WERI-Rb-1 (cell line): ENCODE data around the gene ALDH5A1.

Experiments
- DNase-seq: peaks from one replicate; pipeline ENCODE4 v3.0.0-alpha.2; 2020
- H3K27ac ChIP-seq: fragments of 250-450 bp; sonication (Bioruptor Pico); 2 replicates; pipeline ENCODE4 v1.5.1; 2020; ENCODE audit warnings: mild to moderate bottlenecking, moderate library complexity
- H3K27me3 ChIP-seq: fragments of 250-450 bp; sonication (Bioruptor Pico); 2 replicates; pipeline ENCODE4 v1.5.1; 2021; ENCODE audit warnings: mild to moderate bottlenecking, low read depth, moderate library complexity; ENCODE audit not compliant: insufficient read depth, severe bottlenecking
- H3K36me3 ChIP-seq: fragments of 250-450 bp; sonication (Bioruptor Pico); 2 replicates; pipeline ENCODE4 v1.5.1; 2020; ENCODE audit warnings: mild to moderate bottlenecking, moderate library complexity
- H3K4me3 ChIP-seq: 2 replicates; pipeline ENCODE4 v1.5.1; 2011; ENCODE audit warnings: low read depth, mild to moderate bottlenecking, control low read depth, low read length
- H3K9me3 ChIP-seq: fragments of 250-450 bp; sonication (Bioruptor Pico); 2 replicates; pipeline ENCODE4 v1.5.1; 2021; ENCODE audit warnings: mild to moderate bottlenecking, moderate library complexity; ENCODE audit not compliant: severe bottlenecking
- TF ChIP-seq, protein P1 (sequence below): IDR thresholded peaks from 2 replicates; pipeline ENCODE4 v1.5.1; 2011; ENCODE audit warnings: low read depth, mild to moderate bottlenecking, control low read depth, inconsistent platforms, low read length

The ALDH5A1 gene

DNA sequence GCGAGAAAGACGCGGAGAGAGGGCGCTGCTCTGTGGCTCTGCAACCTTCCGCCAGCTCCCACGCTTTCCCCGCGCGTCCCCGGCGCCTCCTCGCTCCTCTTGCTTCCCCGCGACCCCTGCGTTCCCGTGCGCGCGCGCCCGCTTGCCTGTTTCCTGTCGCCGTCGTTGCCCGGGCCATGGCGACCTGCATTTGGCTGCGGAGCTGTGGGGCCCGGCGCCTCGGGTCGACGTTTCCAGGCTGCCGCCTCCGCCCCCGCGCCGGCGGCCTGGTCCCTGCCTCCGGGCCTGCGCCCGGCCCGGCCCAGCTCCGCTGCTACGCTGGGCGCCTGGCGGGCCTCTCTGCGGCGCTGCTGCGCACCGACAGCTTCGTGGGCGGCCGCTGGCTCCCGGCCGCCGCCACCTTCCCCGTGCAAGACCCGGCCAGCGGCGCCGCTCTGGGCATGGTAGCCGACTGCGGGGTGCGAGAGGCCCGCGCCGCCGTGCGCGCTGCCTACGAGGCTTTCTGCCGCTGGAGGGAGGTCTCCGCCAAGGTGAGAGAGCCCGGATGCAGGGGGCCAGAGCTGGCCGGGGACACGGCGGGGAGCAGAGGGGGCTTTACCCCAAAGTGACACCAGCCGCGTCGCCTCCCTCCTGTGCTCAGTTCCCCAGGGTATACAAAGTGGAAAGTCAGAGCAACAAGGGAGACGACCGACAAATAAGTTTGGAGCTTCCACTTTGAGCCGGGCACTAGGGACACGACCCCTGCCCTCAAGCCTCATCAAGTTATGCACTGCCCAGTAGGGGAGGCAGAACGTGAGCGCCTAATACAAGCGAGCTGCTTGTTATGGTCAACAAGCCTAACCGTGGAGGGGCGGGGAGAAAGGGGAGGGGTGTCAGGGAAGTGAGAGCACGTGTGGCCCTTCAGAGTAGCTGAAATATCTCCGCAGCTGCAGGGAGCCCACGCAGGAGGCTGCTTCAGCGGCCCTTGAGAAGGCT, at the start of gene ALDH5A1:
ALDH5A1 (plus strand) TSS at position 149 of the 975 bp plus-strand sequence; CDS start at position 177, 28 bp downstream.
- TF ChIP-seq, protein P1, sequence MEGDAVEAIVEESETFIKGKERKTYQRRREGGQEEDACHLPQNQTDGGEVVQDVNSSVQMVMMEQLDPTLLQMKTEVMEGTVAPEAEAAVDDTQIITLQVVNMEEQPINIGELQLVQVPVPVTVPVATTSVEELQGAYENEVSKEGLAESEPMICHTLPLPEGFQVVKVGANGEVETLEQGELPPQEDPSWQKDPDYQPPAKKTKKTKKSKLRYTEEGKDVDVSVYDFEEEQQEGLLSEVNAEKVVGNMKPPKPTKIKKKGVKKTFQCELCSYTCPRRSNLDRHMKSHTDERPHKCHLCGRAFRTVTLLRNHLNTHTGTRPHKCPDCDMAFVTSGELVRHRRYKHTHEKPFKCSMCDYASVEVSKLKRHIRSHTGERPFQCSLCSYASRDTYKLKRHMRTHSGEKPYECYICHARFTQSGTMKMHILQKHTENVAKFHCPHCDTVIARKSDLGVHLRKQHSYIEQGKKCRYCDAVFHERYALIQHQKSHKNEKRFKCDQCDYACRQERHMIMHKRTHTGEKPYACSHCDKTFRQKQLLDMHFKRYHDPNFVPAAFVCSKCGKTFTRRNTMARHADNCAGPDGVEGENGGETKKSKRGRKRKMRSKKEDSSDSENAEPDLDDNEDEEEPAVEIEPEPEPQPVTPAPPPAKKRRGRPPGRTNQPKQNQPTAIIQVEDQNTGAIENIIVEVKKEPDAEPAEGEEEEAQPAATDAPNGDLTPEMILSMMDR = peak; percentile 80
- Histone ChIP-seq H3K27ac (peak within 1 kb of the TSS; percentile 64), H3K4me3 (peak within 1 kb of the TSS; percentile 84), H3K9me3 (peaks cover 3% of the 10 kb centered on the region), H3K36me3 (peaks cover 10% of the 10 kb centered on the region; the same call in 1 of the 2 replicates), H3K27me3 (no peaks in the 10 kb centered on the region)
- DNase-seq = peak; percentile 91

- no peaks in the 10 kb centered on the region for H3K27me3 ChIP-seq
- H3K27ac ChIP-seq = peak overlapping the region; percentile 66
- TF ChIP-seq, protein P1 = no peak
- no peaks in the 10 kb centered on the region for H3K9me3 ChIP-seq
- peak; percentile 89 for DNase-seq
- peaks cover 9% of the 10 kb centered on the region for H3K36me3 ChIP-seq
- no peak overlapping the region for H3K4me3 ChIP-seq
Observed at GRCh38 chr6:24445704-24446103, 49.1 kb upstream of the ALDH5A1 start.

DNA sequence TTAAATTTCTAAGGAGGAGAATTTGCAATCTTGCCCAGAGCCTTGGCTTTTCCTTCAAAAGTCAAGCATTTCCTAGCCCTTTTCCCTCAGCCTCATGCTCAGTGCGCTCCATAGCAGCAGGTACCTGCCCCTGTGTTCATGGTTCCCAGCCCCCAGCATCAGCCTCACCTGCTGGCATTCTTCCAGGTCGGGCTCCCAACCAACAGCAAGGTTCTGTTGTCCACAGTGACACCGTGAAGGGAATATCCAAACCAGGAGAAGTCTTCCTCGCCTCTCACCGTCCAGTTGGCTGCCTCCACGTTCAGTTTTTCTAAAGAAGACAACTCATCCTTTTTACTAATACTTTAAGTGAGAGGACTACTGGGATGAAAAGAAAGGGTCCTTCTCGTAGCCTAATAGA, 48.1 kb upstream of the ALDH5A1 start:
- TF ChIP-seq, protein P1 = no peak

DNA sequence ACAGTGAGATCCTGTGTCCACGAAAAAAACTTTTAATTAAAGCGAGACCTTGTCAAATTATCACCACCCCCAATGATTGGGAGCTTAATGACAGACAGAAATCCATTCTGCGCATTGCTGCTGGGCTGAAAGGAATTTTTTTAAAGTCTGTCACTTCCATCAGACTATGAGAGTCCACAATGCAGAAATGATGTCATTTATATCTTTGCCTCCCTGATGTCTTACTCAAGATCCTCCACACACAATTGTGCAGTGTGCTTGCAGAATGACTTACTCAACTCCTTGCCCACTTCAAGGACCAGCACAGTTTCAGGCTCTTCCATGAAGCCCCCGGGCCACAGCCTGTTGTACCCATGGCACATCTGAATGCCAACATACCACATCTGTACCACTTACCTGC, 46.4 kb upstream of the ALDH5A1 start:
- DNase-seq = no peak
- Histone ChIP-seq H3K27ac (no peak overlapping the region), H3K4me3 (no peak overlapping the region), H3K36me3 (peaks cover 9% of the 10 kb centered on the region), H3K27me3 (no peaks in the 10 kb centered on the region), H3K9me3 (no peaks in the 10 kb centered on the region)
- TF ChIP-seq, protein P1 = no peak

More for the DNA sequence above, 48.1 kb upstream of the ALDH5A1 start:
- no peak for DNase-seq
- peak overlapping the region; percentile 66 for H3K27ac ChIP-seq
- H3K36me3 ChIP-seq = peaks cover 9% of the 10 kb centered on the region
- H3K9me3 ChIP-seq = no peaks in the 10 kb centered on the region
- H3K4me3 ChIP-seq = no peak overlapping the region
- H3K27me3 ChIP-seq = no peaks in the 10 kb centered on the region

GRCh38 chr6:24448828-24449525, 45.8 kb upstream of the ALDH5A1 start:
- DNase-seq = no peak
- Histone ChIP-seq H3K36me3 (peaks cover 9% of the 10 kb centered on the region), H3K4me3 (no peak overlapping the region), H3K27me3 (no peaks in the 10 kb centered on the region), H3K27ac (no peak overlapping the region), H3K9me3 (no peaks in the 10 kb centered on the region)
- TF ChIP-seq, protein P1 = no peak
